HL-60 (cell line): ENCODE results near the gene KAZN.

ENCODE experiments used
- CTCF ChIP-seq: IDR thresholded peaks from one replicate; pipeline ENCODE4 v1.5.1; 2011; ENCODE audit warnings: low read length, control low read depth, inconsistent platforms; ENCODE audit not compliant: insufficient read depth
- GABPA ChIP-seq: IDR thresholded peaks from 2 replicates; pipeline ENCODE4 v1.6.1; 2012; ENCODE audit warnings: low read depth
- POLR2AphosphoS5 ChIP-seq: IDR thresholded peaks from 2 replicates; pipeline ENCODE4 v1.6.1; 2012; ENCODE audit warnings: low read depth
- REST ChIP-seq: IDR thresholded peaks from 2 replicates; pipeline ENCODE4 v1.6.1; 2012; ENCODE audit warnings: low read depth; ENCODE audit not compliant: insufficient replicate concordance

- TF ChIP-seq CTCF: no peak
- no peak for TF ChIP-seq POLR2AphosphoS5
- no peak for TF ChIP-seq GABPA
- TF ChIP-seq REST: no peak
Observed at GRCh38 chr1:14591600-14591999, 6.9 kb upstream of the KAZN start.
